Measurements from ENCODE around the gene HSP90B1.

GRCh38 chr12:103936679-103937078 lies 6.5 kb downstream of the HSP90B1 start:
- TF ChIP-seq, protein P1, sequence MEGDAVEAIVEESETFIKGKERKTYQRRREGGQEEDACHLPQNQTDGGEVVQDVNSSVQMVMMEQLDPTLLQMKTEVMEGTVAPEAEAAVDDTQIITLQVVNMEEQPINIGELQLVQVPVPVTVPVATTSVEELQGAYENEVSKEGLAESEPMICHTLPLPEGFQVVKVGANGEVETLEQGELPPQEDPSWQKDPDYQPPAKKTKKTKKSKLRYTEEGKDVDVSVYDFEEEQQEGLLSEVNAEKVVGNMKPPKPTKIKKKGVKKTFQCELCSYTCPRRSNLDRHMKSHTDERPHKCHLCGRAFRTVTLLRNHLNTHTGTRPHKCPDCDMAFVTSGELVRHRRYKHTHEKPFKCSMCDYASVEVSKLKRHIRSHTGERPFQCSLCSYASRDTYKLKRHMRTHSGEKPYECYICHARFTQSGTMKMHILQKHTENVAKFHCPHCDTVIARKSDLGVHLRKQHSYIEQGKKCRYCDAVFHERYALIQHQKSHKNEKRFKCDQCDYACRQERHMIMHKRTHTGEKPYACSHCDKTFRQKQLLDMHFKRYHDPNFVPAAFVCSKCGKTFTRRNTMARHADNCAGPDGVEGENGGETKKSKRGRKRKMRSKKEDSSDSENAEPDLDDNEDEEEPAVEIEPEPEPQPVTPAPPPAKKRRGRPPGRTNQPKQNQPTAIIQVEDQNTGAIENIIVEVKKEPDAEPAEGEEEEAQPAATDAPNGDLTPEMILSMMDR (IDR thresholded peaks at IDR 0.05): no peak
- TF ChIP-seq POLR2AphosphoS5 (IDR thresholded peaks at IDR 0.05) (no peak), POLR2A (IDR thresholded peaks at IDR 0.05) (no peak), EP300 (IDR thresholded peaks at IDR 0.05) (no peak)

All from sigmoid colon (tissue), 4 donors.